C1 segment of cervical spinal cord (tissue), 14 donors: Measurements from ENCODE around the gene ZNF70.

Source experiments
- DNase-seq, 14 donors: peaks; one replicate each; lab custom pipeline; 2025; lab: John Stamatoyannopoulos, UW

ZNF70 gene

DNA sequence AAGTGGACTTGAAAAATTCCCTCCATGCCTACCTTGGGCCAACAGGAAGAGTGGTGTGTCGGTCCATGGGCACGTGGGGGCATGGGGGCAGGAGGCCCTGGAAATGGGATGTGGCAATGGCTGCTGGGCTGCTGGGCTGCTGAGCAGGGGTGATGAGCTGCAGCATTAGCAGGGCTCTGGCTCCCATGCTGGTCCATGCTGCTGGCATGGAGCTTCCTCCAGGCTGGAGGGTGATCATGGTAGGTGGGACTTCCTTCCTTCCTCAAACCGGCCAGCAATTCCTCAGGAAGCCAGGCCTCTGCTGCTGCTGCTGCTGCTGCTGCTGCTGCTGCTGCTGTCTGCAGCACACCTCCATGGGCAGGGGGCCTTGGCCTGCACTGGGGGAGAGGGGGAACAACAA lies 55.8 kb downstream of the ZNF70 start:
- DNase-seq, result no peak

DNA sequence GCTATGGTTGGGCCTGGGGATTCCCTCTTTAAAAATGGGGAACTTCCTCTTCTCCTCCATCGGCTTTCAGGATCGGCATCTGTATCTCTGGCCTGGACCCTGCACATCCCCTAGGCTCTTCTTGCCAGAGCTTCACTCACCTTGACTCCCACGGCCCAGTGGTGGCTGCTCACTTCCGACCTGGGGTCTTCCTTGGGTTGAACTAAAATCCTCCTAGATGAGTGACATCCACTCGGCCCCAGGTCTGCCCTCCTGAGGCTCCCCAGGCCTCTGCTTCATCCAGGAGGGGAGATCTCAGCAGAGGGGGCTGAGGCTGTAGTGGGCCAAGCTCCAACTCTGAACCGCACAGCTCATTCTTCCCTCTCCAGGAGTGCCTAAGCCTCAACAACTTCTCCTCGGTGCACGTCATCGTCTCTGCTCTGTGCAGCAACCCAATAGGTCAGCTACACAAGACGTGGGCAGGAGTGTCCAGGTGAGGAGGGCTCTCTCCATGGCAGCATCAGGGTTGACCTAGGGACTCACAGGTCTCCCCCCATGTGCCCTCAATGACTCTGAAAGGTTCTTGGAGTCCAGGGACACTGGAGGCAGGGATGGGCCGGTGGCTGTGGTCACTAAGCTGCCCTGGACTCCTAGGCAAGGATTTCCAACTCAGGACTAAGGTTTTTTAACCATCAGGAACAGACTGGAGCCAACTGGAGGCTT lies 56.8 kb downstream of the ZNF70 start:
- no peak for DNase-seq

- DNase-seq, result no peak
Observed at GRCh38 chr22:23692598-23693291, 58.2 kb downstream of the ZNF70 start.

- no peak for DNase-seq
Observed at GRCh38 chr22:23691748-23692423, 59.0 kb downstream of the ZNF70 start.

DNA sequence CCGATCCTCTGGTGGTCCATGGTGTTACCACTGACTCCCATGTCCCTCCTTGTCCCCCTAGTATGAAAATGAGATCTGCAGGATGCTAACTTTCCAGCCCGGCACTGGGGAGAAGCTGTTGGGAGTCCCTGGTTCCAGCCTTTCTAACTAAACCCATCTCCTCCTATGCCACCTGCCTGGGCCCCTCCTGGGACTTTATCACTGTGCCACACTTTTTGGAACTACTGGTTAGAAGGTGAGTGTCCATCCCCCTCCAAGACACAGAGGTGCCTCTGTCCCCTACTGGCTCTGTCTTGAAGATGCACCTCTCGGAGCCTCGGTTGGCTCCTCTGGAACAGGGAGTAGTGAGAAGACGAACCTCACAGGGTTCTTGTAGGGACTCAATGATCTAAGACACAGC lies 60.2 kb downstream of the ZNF70 start, which contains the start of gene RGL4:
RGL4 (plus strand) TSS at position 301 of the 400 bp plus-strand sequence. CDS start 1,018 bp downstream, outside the sequence.
- DNase-seq, result no peak

DNA sequence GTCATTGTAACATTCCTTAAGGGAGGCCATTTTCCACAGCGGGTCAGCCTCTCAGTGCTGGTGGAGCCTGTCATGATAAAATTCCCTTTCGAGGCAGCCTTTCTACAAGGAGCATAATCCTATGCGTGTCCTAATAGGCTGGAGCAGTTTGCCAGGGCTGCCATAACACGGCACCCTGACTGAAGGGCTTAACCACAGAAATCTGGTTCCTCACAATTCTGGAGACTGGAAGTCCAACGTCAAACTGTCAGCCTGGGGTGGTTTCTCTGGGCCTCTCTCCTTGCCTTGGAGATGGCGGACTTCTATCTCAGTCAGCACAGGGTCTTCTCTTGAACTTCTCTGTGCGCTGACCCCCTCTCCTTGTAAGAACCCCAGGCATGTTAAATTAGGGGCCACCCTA lies 61.5 kb downstream of the ZNF70 start:
- no peak for DNase-seq
